Activated CD4-positive, alpha-beta T cell treated with anti-CD3 and anti-CD28 coated beads for 36 hours (primary cell): ENCODE results near the gene LMAN1L. TPM values are rescaled to one million over a fixed set of nuclear protein-coding genes. Genes with fewer than 3 reads are reported as not detected.

ENCODE experiments used
- ATAC-seq: fragments of 200-7000 bp; cut with Tn5 transposase; one replicate; pipeline ENCODE4 v1.10.0; 2021; ENCODE audit warnings: mild to moderate bottlenecking, moderate library complexity
- CTCF ChIA-PET: fragments of 350-600 bp; sonication (Branson Sonifier 250); formaldehyde crosslinking; loops from one replicate; lab custom pipeline; 2021; ENCODE audit warnings: antibody characterized with exemption; lab: Charles Lee
- POLR2A ChIA-PET: fragments of 350-600 bp; sonication (Branson Sonifier 250); formaldehyde crosslinking; loops from one replicate; lab custom pipeline; 2021; ENCODE audit warnings: antibody characterized with exemption, inconsistent platforms; lab: Charles Lee
- DNase-seq: peaks from one replicate; pipeline ENCODE4 v3.0.0-alpha.2; 2020
- H3K27ac Mint-ChIP-seq: one replicate; pipeline ENCODE4 v1.8.0; 2021; ENCODE audit warnings: mixed read lengths
- H3K27me3 Mint-ChIP-seq: one replicate; pipeline ENCODE4 v1.8.0; 2021; ENCODE audit warnings: mixed read lengths
- H3K36me3 Mint-ChIP-seq: one replicate; pipeline ENCODE4 v1.8.0; 2021; ENCODE audit warnings: low read depth, mixed read lengths
- H3K4me1 Mint-ChIP-seq: one replicate; pipeline ENCODE4 v1.8.0; 2021; ENCODE audit warnings: mixed read lengths
- H3K4me3 Mint-ChIP-seq: one replicate; pipeline ENCODE4 v1.8.0; 2021; ENCODE audit warnings: mild to moderate bottlenecking, moderate library complexity, mixed read lengths
- H3K9me3 Mint-ChIP-seq: one replicate; pipeline ENCODE4 v1.8.0; 2021; ENCODE audit warnings: low read depth, mixed read lengths
- intact Hi-C, 2 experiments: fragments of 100-400 bp; cut with DNase I in 1 of 2; cut with micrococcal nuclease in 1 of 2; formaldehyde crosslinking; loops; one replicate each; pipeline versions ENCODE4 v1.14.2 to v1.15.1; 2022 to 2024; cut with DNase I, micrococcal nuclease
- total RNA-seq, 2 experiments: library from RNA; stranded (reverse); gene quantifications; one replicate each; pipeline ENCODE4 v1.2.3, GENCODE V29; 2021

LMAN1L gene
- under 1 TPM in 1 of 2 experiments, not detected in 1; 0.25 TPM for total RNA-seq

DNA sequence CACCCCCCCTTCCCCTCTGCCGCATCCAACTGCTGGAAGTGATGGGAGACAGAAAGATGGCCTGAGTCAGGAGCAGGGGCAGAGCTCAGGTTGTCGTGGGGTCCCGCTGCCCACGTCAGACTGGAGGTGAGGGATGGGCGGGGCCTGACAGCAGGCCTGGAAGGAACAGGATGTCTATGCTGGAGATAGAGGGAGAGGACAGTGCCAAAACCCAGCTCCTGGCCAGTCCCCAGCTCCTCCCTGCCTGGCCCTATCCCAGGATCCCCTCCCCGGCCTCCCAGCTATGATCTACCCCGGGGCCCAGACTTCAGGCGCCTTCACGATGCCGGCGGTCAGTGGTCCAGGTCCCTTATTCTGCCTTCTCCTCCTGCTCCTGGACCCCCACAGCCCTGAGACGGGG is at the start of gene LMAN1L:
TSS of gene LMAN1L (plus strand) at position 303 of the 400 bp plus-strand sequence. CDS start at position 323, 20 bp downstream.
- Mint-ChIP-seq H3K27me3 (no peaks in the 10 kb centered on the region), H3K36me3 (no peaks in the 10 kb centered on the region), H3K4me1 (peaks cover 12% of the 10 kb centered on the region), H3K27ac (no peak within 1 kb of the TSS), H3K4me3 (no peak within 1 kb of the TSS), H3K9me3 (no peaks in the 10 kb centered on the region)
- DNase-seq (no peak), ATAC-seq (no peak)
- ChIA-PET CTCF (interaction anchor here (0.6 to 0.7 kb wide), 4 partner anchors 13 to 35 kb away, joined by 3 to 4 read pairs (median 3); no protein-coding TSS in a partner anchor), POLR2A (no interaction called here)
- intact Hi-C loops = no loop called here

DNA sequence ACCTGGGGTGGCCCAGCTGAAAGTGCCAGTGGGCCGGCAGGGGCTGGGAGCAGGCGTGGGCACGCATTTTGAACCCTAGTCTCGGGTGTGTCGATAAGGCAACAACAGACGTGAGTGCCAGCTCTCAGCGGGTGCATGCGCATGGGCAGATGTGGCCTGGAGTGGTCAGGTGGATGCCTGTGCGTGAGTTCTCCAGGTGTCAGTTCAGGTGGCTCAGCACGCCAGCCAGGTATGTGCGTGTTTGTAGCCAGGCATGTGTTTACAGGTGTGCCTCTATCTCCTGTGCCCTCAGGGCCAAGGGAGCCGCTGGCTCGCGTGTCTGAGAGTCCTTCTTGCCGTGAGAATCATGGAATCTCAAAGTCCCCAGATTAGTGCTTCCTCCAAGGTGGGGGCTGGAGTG is 49.2 kb upstream of the LMAN1L start:
- intact Hi-C loops = no loop called here
- no peaks in the 10 kb centered on the region for H3K36me3 Mint-ChIP-seq
- H3K4me3 Mint-ChIP-seq = no peak overlapping the region
- POLR2A ChIA-PET = interaction anchor here (0.5 to 1.1 kb wide), 2 partner anchors 120 to 169 kb away, joined by 3 read pairs; no protein-coding TSS in a partner anchor
- DNase-seq (no peak), ATAC-seq (no peak)
- no peak overlapping the region for H3K27ac Mint-ChIP-seq
- no peaks in the 10 kb centered on the region for H3K4me1 Mint-ChIP-seq
- H3K27me3 Mint-ChIP-seq = peaks cover 4% of the 10 kb centered on the region
- CTCF ChIA-PET = interaction anchor here (0.7 to 1.4 kb wide), 2 partner anchors 129 to 138 kb away, joined by 3 to 8 read pairs; no protein-coding TSS in a partner anchor
- no peaks in the 10 kb centered on the region for H3K9me3 Mint-ChIP-seq

DNA sequence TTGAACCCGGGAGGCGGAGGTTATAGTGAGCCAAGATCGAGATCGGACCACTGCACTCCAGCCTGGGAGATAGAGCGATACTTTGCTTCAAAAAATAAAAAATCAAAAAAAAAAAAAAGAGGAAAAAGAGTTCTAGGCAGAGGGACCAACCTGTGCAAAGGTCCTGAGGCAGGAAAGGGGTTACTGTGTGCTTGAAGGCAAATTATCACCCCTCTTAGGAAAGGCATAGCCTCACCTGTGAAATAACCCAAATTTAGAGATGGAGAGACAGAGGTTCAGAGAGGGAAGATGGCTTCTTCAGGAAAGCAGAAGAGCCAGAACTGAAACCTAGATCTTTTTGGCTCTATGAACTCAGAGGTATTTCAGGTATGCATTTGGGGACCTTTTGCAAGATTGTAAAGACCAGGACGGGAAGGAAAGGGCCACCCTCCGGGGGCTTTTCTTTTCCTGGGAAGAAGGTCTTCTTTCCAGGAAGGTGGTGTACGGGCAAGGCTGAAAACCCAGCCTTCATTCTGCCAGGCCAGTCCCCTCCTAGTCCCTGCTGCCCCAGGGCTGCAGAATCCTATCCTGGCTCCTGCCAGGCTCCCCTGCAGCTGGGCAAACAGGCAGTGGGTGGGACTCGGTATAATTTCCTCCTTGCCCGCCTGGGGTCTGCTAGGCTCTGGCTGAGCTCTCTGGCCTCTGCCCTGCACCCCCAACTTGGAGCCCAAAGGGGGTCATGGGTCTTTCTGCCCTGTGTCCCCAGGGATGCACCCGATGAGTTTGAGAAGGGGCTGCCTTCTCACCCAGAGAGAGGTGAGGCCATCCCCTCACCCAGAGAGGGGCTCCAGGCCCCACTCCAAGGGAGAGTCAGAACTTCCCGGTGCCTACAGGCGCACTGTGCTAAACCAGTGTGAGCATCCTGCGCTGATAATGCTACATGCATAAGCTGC is 45.2 kb upstream of the LMAN1L start:
- no peak overlapping the region for H3K4me3 Mint-ChIP-seq
- H3K4me1 Mint-ChIP-seq = peaks cover 17% of the 10 kb centered on the region
- H3K36me3 Mint-ChIP-seq = no peaks in the 10 kb centered on the region
- no peaks in the 10 kb centered on the region for H3K9me3 Mint-ChIP-seq
- ATAC-seq (no peak), DNase-seq (no peak)
- ChIA-PET POLR2A (no interaction called here), CTCF (interaction anchor here (0.7 to 20.2 kb wide), 14 partner anchors 20 to 248 kb away, joined by 3 to 743 read pairs (median 5); partner anchors contain the start of gene CSK)
- H3K27ac Mint-ChIP-seq = no peak overlapping the region
- intact Hi-C loops = loop anchor here in 1 of 2 experiments (5.0 kb wide), 1 partner anchor 395 kb away; no protein-coding TSS in a partner anchor
- peaks cover 4% of the 10 kb centered on the region for H3K27me3 Mint-ChIP-seq

GRCh38 chr15:74768099-74768770 is 44.4 kb upstream of the LMAN1L start:
- Mint-ChIP-seq H3K27ac (no peak overlapping the region), H3K9me3 (no peaks in the 10 kb centered on the region), H3K4me3 (no peak overlapping the region), H3K36me3 (no peaks in the 10 kb centered on the region), H3K4me1 (peaks cover 17% of the 10 kb centered on the region), H3K27me3 (peaks cover 2% of the 10 kb centered on the region)
- ATAC-seq = no peak
- ChIA-PET POLR2A (interaction anchor here (0.7 kb wide), 1 partner anchor 20 kb away, joined by 3 read pairs; no protein-coding TSS in a partner anchor), CTCF (interaction anchor here (0.6 to 20.2 kb wide), 31 partner anchors 11 to 907 kb away, joined by 3 to 743 read pairs (median 4); partner anchors contain the start of genes CSK, CYP1A1 and ULK3)
- intact Hi-C loops = loop anchor here in 1 of 2 experiments (5.0 kb wide), 1 partner anchor 396 kb away; no protein-coding TSS in a partner anchor
- DNase-seq = no peak

- peak; percentile 83 for DNase-seq
- H3K36me3 Mint-ChIP-seq = no peaks in the 10 kb centered on the region
- peaks cover 20% of the 10 kb centered on the region for H3K4me1 Mint-ChIP-seq
- intact Hi-C loops = loop anchor here (1.0 to 5.0 kb wide), 3 partner anchors 134 to 397 kb away; no protein-coding TSS in a partner anchor
- ATAC-seq = peak; percentile 45
- no peak overlapping the region for H3K4me3 Mint-ChIP-seq
- no peak overlapping the region for H3K27ac Mint-ChIP-seq
- H3K9me3 Mint-ChIP-seq = no peaks in the 10 kb centered on the region
- POLR2A ChIA-PET = interaction anchor here (0.6 to 1.1 kb wide), 3 partner anchors 20 to 135 kb away, joined by 3 to 4 read pairs (median 3); no protein-coding TSS in a partner anchor
- CTCF ChIA-PET = interaction anchor here (0.5 to 20.2 kb wide), 45 partner anchors 10 to 906 kb away, joined by 3 to 743 read pairs (median 4); partner anchors contain the start of genes CSK, CYP1A1, FAM219B and ULK3
- H3K27me3 Mint-ChIP-seq = peaks cover 2% of the 10 kb centered on the region
These were observed 43.8 kb upstream of the LMAN1L start for GRCh38 chr15:74768771-74769342.

- intact Hi-C loops = loop anchor here (1.0 to 5.0 kb wide), 4 partner anchors 73 to 397 kb away; partner anchors contain the start of gene ULK3 (in 1 of the 2)
- H3K4me1 Mint-ChIP-seq = peaks cover 22% of the 10 kb centered on the region
- no peak overlapping the region for H3K27ac Mint-ChIP-seq
- ChIA-PET CTCF (interaction anchor here (0.5 to 20.2 kb wide), 36 partner anchors 10 to 400 kb away, joined by 3 to 743 read pairs (median 5); partner anchors contain the start of genes CSK, CYP1A1, FAM219B and ULK3), POLR2A (interaction anchor here (0.6 to 1.1 kb wide), 3 partner anchors 42 to 135 kb away, joined by 3 to 4 read pairs (median 4); no protein-coding TSS in a partner anchor)
- ATAC-seq = no peak
- H3K27me3 Mint-ChIP-seq = peaks cover 2% of the 10 kb centered on the region
- H3K9me3 Mint-ChIP-seq = no peaks in the 10 kb centered on the region
- H3K4me3 Mint-ChIP-seq = no peak overlapping the region
- DNase-seq = no peak
- no peaks in the 10 kb centered on the region for H3K36me3 Mint-ChIP-seq
These were observed 43.1 kb upstream of the LMAN1L start for GRCh38 chr15:74769463-74770025.

DNA sequence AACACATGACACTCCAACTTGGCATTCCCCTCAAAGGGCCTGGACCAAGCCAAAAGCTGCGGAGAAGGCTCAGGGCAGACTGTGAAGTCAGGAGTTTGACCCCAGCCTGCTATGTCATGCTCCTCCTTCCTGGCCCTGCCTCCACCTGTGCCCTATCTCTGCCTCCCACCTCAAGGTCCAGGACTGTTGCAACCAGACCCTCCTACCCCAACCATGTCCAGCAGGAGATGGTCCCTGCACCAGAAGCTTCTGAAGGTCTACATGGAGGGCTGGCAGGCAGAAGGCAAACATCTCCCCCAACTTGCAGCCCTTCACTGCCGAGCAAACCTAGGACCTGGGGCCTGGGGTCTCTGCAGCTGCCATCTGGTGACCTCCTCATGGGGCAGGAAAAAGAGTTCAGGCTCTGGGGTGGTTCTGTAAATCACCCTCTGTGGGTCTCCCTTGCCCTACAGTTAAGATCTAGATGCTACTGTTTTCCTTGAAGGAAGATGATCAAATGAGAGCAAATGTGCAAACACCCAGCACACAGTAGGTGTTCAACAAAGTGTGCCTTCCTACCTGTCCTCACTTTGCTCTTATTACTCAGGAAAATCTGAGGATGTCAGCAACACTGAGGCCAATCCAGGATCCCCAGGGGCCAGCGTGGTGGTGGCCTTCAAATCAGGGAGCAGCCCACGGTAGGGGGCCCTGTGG is 42.3 kb upstream of the LMAN1L start:
- Mint-ChIP-seq H3K36me3 (no peaks in the 10 kb centered on the region), H3K27ac (no peak overlapping the region), H3K4me3 (no peak overlapping the region), H3K4me1 (peaks cover 27% of the 10 kb centered on the region), H3K9me3 (no peaks in the 10 kb centered on the region), H3K27me3 (peaks cover 2% of the 10 kb centered on the region)
- intact Hi-C loops = loop anchor here in 1 of 2 experiments (2.0 kb wide), 1 partner anchor 72 kb away; the partner anchor contains the start of gene ULK3
- ATAC-seq = no peak
- POLR2A ChIA-PET = interaction anchor here (0.6 to 1.1 kb wide), 5 partner anchors 12 to 142 kb away, joined by 3 to 8 read pairs (median 4); no protein-coding TSS in a partner anchor
- DNase-seq = no peak
- CTCF ChIA-PET = interaction anchor here (0.5 to 20.2 kb wide), 35 partner anchors 8 to 399 kb away, joined by 3 to 743 read pairs (median 5); partner anchors contain the start of genes CSK, CYP1A1, FAM219B and ULK3

DNA sequence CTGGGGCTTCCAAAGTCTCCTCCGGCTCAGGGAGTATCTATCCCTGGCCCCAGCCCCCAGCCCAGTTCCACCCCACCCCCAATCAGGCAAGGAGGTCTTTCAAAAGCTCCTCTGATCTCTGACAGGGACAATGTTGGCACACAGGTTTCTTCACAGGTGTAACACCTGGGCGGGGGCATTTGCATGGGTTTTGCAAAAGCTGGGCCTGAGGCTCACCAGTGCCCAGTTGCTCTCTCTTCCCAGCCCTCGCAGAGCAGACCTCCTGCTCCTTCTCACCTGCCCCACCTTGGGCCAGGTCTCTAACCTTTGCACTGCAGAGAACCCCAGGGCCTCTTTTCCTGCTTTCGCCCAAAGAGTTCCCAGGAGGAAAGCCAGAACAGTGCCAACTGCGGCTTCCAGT is 39.3 kb upstream of the LMAN1L start:
- ATAC-seq (no peak), DNase-seq (no peak)
- peaks cover 57% of the 10 kb centered on the region for H3K4me1 Mint-ChIP-seq
- H3K9me3 Mint-ChIP-seq = no peaks in the 10 kb centered on the region
- H3K4me3 Mint-ChIP-seq = no peak overlapping the region
- ChIA-PET CTCF (interaction anchor here (1.9 to 20.2 kb wide), 5 partner anchors 14 to 177 kb away, joined by 7 to 743 read pairs (median 93); partner anchors contain the start of gene CSK), POLR2A (interaction anchor here (0.5 to 0.7 kb wide), 2 partner anchors 11 to 169 kb away, joined by 3 read pairs; no protein-coding TSS in a partner anchor)
- no peaks in the 10 kb centered on the region for H3K36me3 Mint-ChIP-seq
- intact Hi-C loops = no loop called here
- H3K27ac Mint-ChIP-seq = peak overlapping the region; percentile 38
- H3K27me3 Mint-ChIP-seq = no peaks in the 10 kb centered on the region

DNA sequence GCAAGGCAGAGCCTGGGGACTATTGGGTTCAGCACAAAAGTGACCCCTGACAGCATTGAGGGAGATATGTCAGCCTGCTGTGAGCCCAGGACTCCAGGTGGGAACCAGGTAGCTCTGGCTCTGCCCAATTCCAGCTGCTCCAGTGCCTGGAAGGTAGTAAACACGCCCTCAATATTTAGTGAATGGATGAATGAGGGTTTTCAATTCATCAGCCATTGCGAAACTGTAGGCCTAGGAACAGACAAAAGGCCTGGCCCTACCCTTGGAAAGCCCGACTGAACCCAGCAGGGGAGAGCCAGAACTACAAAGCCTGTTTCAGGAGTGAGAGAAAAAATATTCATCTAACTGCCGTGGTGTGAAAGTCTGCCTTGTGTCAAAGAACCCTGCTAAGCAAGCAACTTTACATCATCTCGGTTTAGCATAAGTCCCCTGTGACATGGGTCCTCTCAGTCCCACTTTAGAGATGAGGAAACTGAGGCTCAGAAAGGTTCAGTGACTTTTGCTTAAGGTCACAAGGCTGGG is 38.8 kb upstream of the LMAN1L start:
- ChIA-PET CTCF (interaction anchor here (0.7 to 20.2 kb wide), 7 partner anchors 14 to 176 kb away, joined by 3 to 743 read pairs (median 7); partner anchors contain the start of gene CSK), POLR2A (interaction anchor here (0.5 to 0.7 kb wide), 2 partner anchors 10 to 169 kb away, joined by 3 read pairs; no protein-coding TSS in a partner anchor)
- intact Hi-C loops = no loop called here
- Mint-ChIP-seq H3K27me3 (no peaks in the 10 kb centered on the region), H3K4me1 (peaks cover 58% of the 10 kb centered on the region), H3K4me3 (no peak overlapping the region), H3K9me3 (no peaks in the 10 kb centered on the region), H3K36me3 (no peaks in the 10 kb centered on the region), H3K27ac (peak overlapping the region; percentile 42)
- DNase-seq (no peak), ATAC-seq (no peak)
